ENCODE results near the gene SCART1. TPM values are rescaled to one million over a fixed set of nuclear protein-coding genes. Genes with fewer than 3 reads are reported as not detected.

Gene SCART1
- total and polyA plus RNA-seq, 11 donors, result 0.08 to 1.3 (median 0.34) TPM

GRCh38 chr10:133456041-133456951 is 2.6 kb downstream of the SCART1 start:
- H3K36me3 ChIP-seq, result no peaks in the 10 kb centered on the region
- H3K4me3 ChIP-seq, result no peak overlapping the region
- no peak overlapping the region for H3K27ac ChIP-seq
- no peaks in the 10 kb centered on the region for H3K27me3 ChIP-seq
- no peaks in the 10 kb centered on the region for H3K4me1 ChIP-seq
- no peak for TF ChIP-seq POLR2A (IDR thresholded peaks at IDR 0.05)
- no peak for TF ChIP-seq CTCF (IDR thresholded peaks at IDR 0.05)
- peak in 1 of 5 donors; percentile 51 for DNase-seq
- ATAC-seq, result no peak
- intact Hi-C loops (cut with DNase I), result no loop called here
- H3K9me3 ChIP-seq, result no peaks in the 10 kb centered on the region
- WGBS, 4 donors, result 84 to 88% (median 87%) methylated on average over 44 to 46 of the region's 46 CpGs

- Histone ChIP-seq H3K9me3 (no peaks in the 10 kb centered on the region), H3K27me3 (no peaks in the 10 kb centered on the region), H3K4me1 (no peaks in the 10 kb centered on the region), H3K27ac (no peak overlapping the region), H3K4me3 (no peak overlapping the region), H3K36me3 (no peaks in the 10 kb centered on the region)
- TF ChIP-seq POLR2A (IDR thresholded peaks at IDR 0.05), result no peak
- TF ChIP-seq CTCF (IDR thresholded peaks at IDR 0.05), result no peak
- peak in 1 of 5 donors; percentile 57 for DNase-seq
- WGBS, 4 donors, result 86 to 93% (median 89%) methylated on average over 30 to 34 of the region's 34 CpGs
- intact Hi-C loops (cut with DNase I), result no loop called here
- ATAC-seq, result no peak
These were observed 3.5 kb downstream of the SCART1 start for GRCh38 chr10:133457100-133457841.

GRCh38 chr10:133458021-133458709 is 4.4 kb downstream of the SCART1 start:
- no peak overlapping the region for H3K4me3 ChIP-seq
- no peaks in the 10 kb centered on the region for H3K4me1 ChIP-seq
- 92 to 93% (median 93%) methylated on average over 19 to 40 of the region's 40 CpGs for WGBS, 4 donors
- H3K27ac ChIP-seq, result no peak overlapping the region
- DNase-seq, result no peak
- intact Hi-C loops (cut with DNase I), result no loop called here
- H3K36me3 ChIP-seq, result no peaks in the 10 kb centered on the region
- no peaks in the 10 kb centered on the region for H3K9me3 ChIP-seq
- TF ChIP-seq CTCF (IDR thresholded peaks at IDR 0.05) (no peak), POLR2A (IDR thresholded peaks at IDR 0.05) (no peak)
- H3K27me3 ChIP-seq, result no peaks in the 10 kb centered on the region
- no peak for ATAC-seq

Measured in heart left ventricle (tissue), 16 donors.